ENCODE results near the gene PRELP. TPM values are rescaled to one million over a fixed set of nuclear protein-coding genes. Genes with fewer than 3 reads are reported as not detected.

PRELP gene
- total RNA-seq, 4 donors from 2014 or later = 63.1 to 140 (median 80.8) TPM

- no peak for TF ChIP-seq CTCF (IDR thresholded peaks at IDR 0.05; ENCODE audit: low read depth)
Observed at GRCh38 chr1:203470240-203470639, 5.4 kb upstream of the PRELP start.

GRCh38 chr1:203471841-203472240 is 3.8 kb upstream of the PRELP start:
- no peak for TF ChIP-seq CTCF (IDR thresholded peaks at IDR 0.05; ENCODE audit: low read depth)

- no peak for TF ChIP-seq CTCF (IDR thresholded peaks at IDR 0.05; ENCODE audit: low read depth)
Observed at GRCh38 chr1:203473281-203473680, 2.3 kb upstream of the PRELP start.

GRCh38 chr1:203473781-203474305 is 1.8 kb upstream of the PRELP start:
- no peak for TF ChIP-seq CTCF (IDR thresholded peaks at IDR 0.05; ENCODE audit: low read depth)

DNA sequence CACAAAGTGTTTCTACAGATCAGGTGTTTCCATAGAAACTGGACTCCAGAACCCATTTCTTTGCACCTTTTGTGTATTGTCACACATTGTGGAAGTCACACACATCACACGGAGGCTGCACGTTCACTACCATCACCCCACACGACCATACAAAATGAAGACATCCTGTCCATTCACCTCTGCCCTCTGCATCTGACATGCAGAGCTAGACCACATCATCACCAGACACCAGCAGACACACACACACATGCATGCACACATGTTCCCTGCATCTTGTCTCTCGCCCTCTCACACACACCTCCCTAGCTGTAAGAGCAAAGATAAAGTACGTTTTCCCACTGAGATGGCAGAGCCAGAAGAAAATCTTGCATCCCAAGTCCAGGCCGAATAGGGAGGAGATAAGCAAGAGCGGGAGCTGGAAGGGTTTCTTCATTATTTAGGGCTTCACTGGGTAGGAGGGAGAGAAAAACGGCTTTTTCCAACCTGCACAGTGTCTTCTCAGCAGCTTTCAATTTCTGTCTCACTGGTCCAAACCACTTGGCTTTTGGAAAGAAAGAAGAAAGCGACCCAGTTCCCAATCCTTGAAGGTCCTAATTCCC is 709 bp downstream of the PRELP start:
- TF ChIP-seq CTCF (IDR thresholded peaks at IDR 0.05; ENCODE audit: low read depth) = no peak

DNA sequence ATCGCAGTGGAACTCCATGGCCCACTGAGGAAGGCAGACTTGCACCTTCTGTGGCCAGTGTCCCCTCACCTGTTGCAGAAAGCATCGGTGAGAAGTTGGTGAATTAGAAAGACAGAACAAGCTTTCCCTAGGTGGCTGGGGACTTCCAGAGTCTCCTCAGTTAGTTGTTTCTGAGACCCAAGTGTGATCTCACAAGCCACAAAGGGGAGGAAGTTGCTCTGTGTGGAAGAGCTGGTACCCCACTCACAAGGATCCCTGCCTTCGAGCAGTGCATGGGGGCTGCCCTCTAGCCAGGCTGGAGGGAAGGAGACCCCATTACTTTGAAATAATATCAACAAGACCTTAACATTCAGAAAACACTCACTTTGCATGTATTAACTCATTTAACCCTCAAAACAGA is 2.1 kb downstream of the PRELP start:
- TF ChIP-seq CTCF (IDR thresholded peaks at IDR 0.05; ENCODE audit: low read depth) = no peak

- no peak for TF ChIP-seq CTCF (IDR thresholded peaks at IDR 0.05; ENCODE audit: low read depth)
Observed at GRCh38 chr1:203478231-203478630, 2.6 kb downstream of the PRELP start.
